ENCODE measurements around the gene EGR4. TPM values are rescaled to one million over a fixed set of nuclear protein-coding genes. Genes with fewer than 3 reads are reported as not detected.

The EGR4 gene
- polyA plus RNA-seq, 1 experiment = not detected

GRCh38 chr2:73286134-73286655 lies 7.2 kb downstream of the EGR4 start:
- Histone ChIP-seq H3K27me3 (ENCODE audit: control insufficient read depth, insufficient read depth, low read length) (peaks cover 33% of the 10 kb centered on the region), H3K9me3 (ENCODE audit: control insufficient read depth, insufficient read depth, low read length) (no peaks in the 10 kb centered on the region; the same call in 1 of the 2 replicates), H3K27ac (ENCODE audit: low read depth, low read length) (no peak overlapping the region), H3K4me3 (ENCODE audit: low read depth, low read length) (no peak overlapping the region)
- CTCF ChIA-PET = no interaction called here
- TF ChIP-seq CTCF (IDR thresholded peaks at IDR 0.05; ENCODE audit: low read depth, low read length) = no peak
- DNase-seq (ENCODE audit: low read depth, low spot score) = no peak
- POLR2A ChIA-PET = no interaction called here

GRCh38 chr2:73285159-73285739 lies 8.1 kb downstream of the EGR4 start:
- POLR2A ChIA-PET = no interaction called here
- TF ChIP-seq CTCF (IDR thresholded peaks at IDR 0.05; ENCODE audit: low read depth, low read length) = no peak
- peak overlapping the region; percentile 70; the same call in 1 of the 2 replicates for H3K4me3 ChIP-seq (ENCODE audit: low read depth, low read length)
- CTCF ChIA-PET = no interaction called here
- no peaks in the 10 kb centered on the region; the same call in 1 of the 2 replicates for H3K9me3 ChIP-seq (ENCODE audit: control insufficient read depth, insufficient read depth, low read length)
- peaks cover 26% of the 10 kb centered on the region for H3K27me3 ChIP-seq (ENCODE audit: control insufficient read depth, insufficient read depth, low read length)
- no peak overlapping the region for H3K27ac ChIP-seq (ENCODE audit: low read depth, low read length)
- DNase-seq (ENCODE audit: low read depth, low spot score) = no peak

GRCh38 chr2:73284296-73285158 lies 8.8 kb downstream of the EGR4 start, which contains the start of gene FBXO41:
Gene FBXO41, minus strand, starts transcription at chr2:73284478. Its CDS starts 14,848 bp downstream, at chr2:73269630.
- POLR2A ChIA-PET = no interaction called here
- CTCF ChIA-PET = no interaction called here
- no peak for DNase-seq (ENCODE audit: low read depth, low spot score)
- TF ChIP-seq CTCF (IDR thresholded peaks at IDR 0.05; ENCODE audit: low read depth, low read length) = no peak
- peak within 1 kb of the TSS; percentile 70 for H3K4me3 ChIP-seq (ENCODE audit: low read depth, low read length)
- peaks cover 19% of the 10 kb centered on the region for H3K27me3 ChIP-seq (ENCODE audit: control insufficient read depth, insufficient read depth, low read length)
- H3K27ac ChIP-seq (ENCODE audit: low read depth, low read length) = no peak within 1 kb of the TSS
- H3K9me3 ChIP-seq (ENCODE audit: control insufficient read depth, insufficient read depth, low read length) = no peaks in the 10 kb centered on the region; the same call in 1 of the 2 replicates

GRCh38 chr2:73283545-73284295 lies 9.6 kb downstream of the EGR4 start:
- peak overlapping the region; percentile 70 for H3K4me3 ChIP-seq (ENCODE audit: low read depth, low read length)
- ChIA-PET POLR2A (no interaction called here), CTCF (no interaction called here)
- H3K9me3 ChIP-seq (ENCODE audit: control insufficient read depth, insufficient read depth, low read length) = no peaks in the 10 kb centered on the region; the same call in 1 of the 2 replicates
- TF ChIP-seq CTCF (IDR thresholded peaks at IDR 0.05; ENCODE audit: low read depth, low read length) = no peak
- no peak overlapping the region for H3K27ac ChIP-seq (ENCODE audit: low read depth, low read length)
- no peak for DNase-seq (ENCODE audit: low read depth, low spot score)
- H3K27me3 ChIP-seq (ENCODE audit: control insufficient read depth, insufficient read depth, low read length) = peaks cover 19% of the 10 kb centered on the region

Measured in AG04450 (cell line).